CD4-positive, alpha-beta T cell treated with Interleukin-17A for 1 hour (primary cell): Measurements from ENCODE around the gene VIPR2.
"Not testable (repeated sequence)": the region's sequence is repeated elsewhere in the genome, so short reads cannot be mapped to it uniquely, and the experiment has no call there.

Experiments
- DNase-seq: peaks from one replicate; pipeline ENCODE4 v3.0.0-alpha.2; 2020

Gene VIPR2

DNA sequence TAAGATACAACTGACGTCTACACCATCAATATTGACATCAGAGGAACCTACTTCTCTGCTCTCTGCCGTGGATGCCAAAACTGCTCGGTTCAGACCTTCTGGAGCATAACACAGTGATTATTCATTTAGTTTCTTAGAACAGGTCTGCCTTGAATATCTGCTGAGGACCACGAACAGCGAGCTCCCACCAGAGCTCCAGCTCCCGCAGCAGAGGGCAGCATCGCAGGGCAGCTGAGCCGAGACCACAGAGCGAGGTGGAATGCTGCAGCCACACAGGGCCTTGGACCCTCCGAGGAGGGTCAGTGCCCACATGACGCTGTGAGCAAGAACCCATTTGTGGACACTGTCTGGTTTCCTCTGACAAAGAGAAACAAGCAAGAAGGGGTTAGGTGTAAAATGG, 6.8 kb downstream of the VIPR2 start:
- DNase-seq = no peak

DNA sequence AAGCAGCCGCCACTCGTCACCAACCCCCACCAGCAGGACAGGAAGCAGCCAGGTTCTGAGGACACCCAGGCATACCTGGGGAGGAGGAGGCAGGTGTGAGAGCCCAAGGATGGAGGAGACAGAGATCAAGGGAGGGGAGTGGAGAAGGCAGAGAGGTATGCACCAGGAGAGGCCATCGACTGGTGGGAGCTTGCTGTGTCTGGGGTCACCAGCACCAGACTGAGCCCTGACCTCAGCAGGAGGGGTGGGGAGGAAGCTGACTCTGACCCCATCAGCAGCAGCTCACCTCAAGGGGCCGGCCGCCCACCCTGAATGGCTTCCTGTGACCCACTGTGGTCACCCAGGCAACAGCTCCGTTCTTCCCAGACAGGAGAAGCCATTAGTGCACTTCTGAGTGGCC, 7.8 kb downstream of the VIPR2 start:
- DNase-seq = no peak

DNA sequence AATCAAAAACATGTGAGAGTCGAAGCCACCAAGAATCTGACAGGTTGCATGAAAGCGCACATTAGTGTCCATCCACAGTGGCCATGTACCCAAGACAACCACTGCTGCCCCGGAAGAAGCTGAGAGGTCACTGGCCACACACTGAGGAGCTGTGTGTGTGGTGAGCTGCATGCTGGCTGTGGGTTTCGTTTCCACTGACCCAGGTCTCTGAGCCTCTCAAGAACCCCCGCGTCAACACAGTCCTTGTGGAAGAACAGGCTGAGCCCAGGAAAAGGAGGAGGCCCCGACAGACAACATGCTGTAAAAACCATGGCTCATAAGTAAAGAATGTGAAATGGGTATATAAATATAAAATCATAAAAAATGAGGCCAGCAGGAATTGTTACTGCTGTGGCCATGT, 8.2 kb downstream of the VIPR2 start:
- no peak for DNase-seq

- no peak for DNase-seq
Measured at GRCh38 chr7:159136013-159136412, 8.7 kb downstream of the VIPR2 start.

DNA sequence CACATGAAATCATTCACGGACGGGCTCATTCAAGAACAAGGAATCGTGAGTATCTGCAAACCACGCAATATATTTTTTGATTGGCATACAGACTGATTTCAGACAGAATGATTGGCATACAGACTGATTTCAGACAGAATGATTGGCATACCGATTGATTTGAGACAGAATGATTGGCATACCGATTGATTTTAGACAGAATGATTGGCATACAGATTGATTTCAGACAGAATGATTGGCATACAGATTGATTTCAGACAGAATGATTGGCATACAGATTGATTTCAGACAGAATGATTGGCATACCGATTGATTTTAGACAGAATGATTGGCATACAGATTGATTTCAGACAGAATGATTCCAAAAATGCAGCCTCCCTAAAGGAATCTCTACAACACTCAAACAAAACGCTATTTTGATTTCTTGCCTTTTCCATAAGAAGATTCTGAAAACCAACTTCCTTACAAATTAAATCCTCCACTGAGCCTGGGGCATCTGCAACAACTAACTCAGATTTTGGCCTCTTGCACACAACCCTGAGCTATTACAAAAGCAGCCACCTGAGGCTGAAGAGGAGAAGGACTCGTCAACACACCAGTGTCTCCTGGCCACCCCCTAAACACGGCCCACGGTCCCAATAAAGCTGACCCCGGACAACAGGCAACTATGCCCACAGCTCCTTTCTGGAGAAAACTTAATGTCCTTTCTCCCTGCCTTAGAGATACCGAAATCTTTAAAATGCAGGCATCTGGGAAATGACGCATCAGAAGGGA, 11.8 kb downstream of the VIPR2 start:
- not testable (repeated sequence) for DNase-seq

- no peak for DNase-seq
Measured at GRCh38 chr7:159130820-159131219, 13.8 kb downstream of the VIPR2 start.

- no peak for DNase-seq
Measured at GRCh38 chr7:159130199-159130775, 14.4 kb downstream of the VIPR2 start.

DNA sequence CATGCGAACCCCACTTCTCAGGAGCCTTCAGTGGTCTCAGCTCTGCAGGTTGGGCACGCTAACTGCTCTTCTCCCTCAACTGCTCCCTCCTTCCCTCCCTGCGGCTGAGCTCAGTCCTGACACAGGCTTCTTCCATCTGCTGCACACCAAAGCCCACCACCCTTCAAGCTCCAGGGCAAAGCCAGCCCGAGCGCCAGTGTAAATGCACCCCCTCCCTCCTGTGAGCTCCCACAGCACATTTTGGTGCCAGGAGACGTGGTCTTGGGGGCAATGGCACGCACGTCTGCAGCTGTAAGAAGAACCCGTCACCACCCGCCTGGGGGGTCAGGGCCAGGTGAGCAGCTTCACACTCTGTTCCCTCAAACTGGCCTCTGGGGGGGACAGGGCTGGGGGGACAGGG, 15.9 kb downstream of the VIPR2 start:
- no peak for DNase-seq

GRCh38 chr7:159127691-159128642, 16.7 kb downstream of the VIPR2 start:
- DNase-seq = no peak

DNA sequence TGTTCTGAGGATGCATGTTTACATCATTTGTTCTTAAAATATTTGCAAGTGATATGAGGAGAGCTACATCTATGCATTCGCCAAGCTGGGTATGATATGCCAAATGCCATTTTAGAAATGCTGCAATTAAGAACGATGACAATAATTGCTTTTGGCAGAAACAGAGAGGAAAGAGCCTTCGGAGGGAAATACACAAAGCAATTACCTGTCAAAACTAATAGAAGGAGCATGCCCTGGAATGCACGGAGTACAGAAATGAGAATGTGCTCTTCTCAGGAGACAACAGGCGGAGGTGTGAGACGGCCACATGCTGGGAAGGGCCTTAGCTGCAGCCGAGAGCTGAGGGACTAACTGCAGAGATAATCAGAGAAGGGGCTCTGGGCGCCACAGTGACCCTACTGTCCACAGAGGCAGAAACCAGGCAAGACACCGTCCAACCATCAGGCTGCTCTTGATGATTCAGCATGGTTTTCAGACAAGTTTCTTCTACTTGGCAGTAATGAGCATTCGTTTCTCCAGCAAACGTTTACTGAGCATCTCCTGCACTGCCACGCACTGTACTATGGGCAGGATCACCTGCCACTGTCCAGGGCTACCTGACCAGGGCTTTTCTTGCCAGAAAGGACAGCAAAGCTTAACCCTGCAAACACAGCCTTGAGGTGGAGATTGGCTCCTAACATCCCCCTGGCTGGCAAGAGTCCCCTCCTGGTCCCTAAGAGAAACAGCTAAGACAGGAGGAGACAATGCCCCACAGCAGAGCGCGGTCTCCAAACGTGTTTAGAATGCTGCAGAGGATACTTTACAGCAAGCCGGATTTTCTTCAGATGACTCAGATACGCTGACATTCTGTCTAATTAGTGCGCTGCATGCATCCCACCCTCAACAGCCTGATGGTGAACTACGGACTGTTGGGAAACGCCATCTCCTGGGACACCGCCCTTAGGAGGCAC, 18.1 kb downstream of the VIPR2 start:
- no peak for DNase-seq

GRCh38 chr7:159125955-159126270, 18.8 kb downstream of the VIPR2 start:
- DNase-seq = no peak

DNA sequence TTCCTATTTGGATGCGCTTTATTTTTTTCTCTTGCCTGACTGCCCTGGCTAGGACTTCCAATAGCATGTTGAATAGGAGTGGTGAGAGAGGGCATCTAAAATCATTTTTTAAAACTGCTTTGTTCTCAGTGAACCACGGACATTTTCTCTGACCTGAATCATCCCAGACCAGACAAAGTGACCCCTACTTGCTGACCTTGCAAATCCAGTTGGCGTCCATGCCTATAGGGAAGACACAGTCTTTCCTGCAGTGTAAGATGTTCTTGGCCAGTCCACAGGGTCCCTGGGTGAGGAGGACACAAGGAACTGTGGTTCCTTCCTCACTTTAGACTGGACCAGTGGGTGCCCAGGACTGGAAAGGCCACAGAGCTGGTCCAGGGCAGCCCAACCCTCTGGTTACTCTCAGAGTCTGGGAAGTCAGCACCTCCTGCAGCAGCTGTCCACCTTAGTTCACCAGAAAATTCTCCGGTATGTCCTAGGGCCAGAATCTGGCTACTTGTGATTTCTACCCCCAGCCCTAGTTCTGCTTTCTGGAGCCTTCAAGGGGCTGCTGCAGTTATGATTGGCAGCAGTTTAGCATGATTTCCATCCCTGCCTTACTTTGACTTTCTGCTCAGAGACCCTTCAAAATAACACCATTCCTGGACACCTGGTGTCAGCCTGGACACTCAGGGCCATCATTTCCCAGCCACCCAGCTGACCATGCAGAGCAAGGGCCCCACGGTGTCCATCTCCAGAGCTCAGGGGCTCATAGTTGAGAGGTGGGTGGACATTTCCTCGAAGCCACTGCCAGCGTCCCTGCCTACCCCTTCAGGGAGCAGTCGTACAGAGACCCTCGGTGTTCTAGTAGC, 19.3 kb downstream of the VIPR2 start:
- no peak for DNase-seq

DNA sequence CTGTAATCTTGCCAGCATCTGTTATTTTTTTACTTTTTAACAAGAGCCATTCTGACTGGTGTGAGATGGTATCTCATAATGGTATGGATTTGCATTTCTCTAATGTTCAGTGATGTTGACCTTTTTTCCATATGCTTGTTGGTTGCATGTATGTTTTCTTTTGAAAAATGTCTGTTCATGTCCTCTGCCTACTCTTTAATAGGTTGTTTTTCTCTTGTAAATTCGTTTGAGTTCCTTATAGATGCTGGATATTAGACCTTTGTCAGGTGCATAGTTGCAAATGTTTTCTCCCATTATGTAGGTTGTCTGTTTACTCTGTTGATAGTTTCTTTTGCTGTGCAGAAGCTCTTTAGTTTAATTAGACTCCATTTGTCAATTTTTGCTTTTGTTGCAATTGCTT, 20.9 kb downstream of the VIPR2 start:
- DNase-seq = not testable (repeated sequence)

GRCh38 chr7:159123294-159123693, 21.4 kb downstream of the VIPR2 start:
- DNase-seq = not testable (repeated sequence)

DNA sequence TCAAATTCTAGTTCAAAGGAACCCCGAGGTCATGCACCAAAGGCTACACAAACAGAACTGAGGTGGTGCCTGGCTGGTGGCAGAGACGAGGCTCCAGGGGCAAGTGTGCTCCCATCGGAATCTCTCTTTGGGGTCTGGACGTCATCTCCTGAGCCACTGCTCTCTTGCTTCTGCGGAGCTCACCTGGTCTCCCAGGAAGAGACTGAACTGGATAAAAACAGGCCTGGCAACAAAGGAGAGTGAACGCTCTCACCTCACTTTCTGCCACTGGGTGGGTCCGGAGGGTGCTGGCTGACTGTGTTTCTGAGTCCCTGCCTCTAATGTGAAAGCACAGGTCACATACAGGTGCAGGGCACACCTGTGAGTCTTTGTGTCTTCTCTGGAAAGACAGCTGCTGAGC, 22.4 kb downstream of the VIPR2 start:
- no peak for DNase-seq

- DNase-seq = no peak
Measured at GRCh38 chr7:159121476-159121875, 23.2 kb downstream of the VIPR2 start.

DNA sequence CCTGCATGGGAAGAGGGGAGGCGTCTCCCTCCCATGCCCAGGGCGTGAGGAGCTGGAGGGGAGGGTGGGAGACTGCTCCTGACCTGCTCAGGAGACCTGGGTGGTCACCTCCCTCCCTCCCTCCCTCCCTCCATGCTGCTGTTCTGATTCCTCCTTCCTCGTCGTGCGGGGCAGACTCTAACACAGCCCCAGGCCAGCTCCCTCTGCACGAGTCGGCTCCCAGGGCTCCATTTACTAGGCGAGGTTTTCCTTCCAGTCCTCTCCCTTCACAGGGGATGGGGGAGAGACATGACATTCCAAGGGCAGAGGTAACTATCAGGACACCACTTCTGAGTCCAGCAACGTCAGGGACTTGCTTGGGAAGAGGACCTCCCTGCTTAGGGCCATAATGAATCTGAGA, 23.6 kb downstream of the VIPR2 start:
- DNase-seq = no peak

DNA sequence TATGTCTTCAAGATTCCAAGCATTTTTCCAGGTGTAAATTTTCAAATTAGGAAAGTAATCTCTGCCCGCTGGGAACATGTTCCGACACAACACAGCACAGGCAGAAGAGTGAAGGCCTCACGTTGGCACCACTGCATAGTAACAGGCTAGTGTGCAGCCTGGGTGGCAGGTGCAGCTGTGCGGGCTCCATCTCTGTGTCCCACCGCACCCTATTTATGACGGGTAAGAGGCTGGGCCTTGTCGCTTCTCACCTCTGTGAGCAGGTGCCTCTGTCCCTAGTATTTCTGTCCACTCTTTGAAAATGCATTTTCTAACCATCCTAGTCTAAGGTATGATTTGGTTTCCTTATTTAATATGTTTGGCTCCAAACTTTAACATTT, 24.1 kb downstream of the VIPR2 start:
- DNase-seq = no peak

DNA sequence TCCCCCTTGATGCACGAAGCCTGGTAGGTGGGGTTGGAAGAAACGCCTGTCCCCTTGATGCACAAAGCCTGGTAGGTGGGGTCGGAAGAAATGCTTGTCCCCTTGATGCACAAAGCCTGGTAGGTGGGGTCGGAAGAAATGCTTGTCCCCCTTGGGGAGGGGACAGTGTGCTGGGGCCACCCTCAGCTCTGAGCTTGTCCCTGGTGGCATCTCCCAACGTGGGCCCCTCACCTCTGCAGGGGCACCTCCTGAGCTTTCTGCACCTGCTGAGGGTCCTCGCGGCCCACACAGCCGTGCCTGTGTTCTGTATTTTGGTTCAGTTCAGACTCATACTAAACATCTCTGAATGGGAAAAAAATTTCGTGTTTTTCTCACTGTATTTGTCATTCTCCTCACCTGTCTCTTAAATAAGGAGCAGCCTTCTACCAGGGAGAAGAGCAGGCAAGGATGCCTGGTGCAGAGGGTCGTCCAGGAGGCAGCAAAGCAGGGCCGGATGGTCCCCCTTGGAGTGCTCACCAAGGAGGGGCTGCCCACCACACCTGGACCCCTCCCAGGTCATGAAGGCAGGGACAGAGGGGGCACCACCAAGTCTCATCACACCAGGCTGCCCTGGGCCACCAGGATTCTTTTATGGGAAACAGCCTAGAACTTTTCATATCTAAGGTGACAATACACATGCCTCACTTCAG, 24.7 kb downstream of the VIPR2 start:
- no peak for DNase-seq

DNA sequence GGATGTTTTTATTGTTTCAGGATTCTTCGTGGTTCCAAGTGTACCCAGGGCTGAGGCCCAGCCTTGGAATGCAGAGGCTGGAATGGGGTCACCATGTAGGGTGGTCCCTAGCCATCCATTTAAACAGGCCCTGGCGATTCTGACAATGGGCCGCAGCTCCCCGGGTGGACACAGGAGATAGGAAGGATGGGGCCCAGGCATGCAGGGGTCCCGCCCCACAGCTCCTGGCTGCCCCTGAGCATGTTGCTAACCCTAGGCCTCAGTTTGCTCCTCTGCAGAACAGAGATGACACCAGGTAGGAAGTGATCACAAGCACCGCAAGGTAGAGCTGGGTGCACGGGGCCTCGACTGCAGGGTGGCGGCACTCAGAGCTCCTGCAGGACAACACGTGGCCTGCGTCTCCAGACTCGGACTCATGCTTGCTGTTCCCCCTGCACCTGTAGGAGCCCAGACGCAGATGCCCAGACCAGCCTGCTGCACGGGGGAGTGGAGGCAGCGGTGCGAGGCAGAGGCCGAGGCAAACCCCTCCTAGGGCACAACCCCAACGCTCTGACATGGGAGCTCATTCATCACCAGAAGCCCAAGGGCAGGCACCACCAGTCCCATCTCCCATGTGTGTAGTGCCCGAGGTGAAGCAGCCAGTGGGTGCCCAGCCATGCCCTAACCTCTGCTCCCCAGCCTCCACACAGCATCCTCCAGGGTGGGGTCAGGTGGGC, 25.5 kb downstream of the VIPR2 start:
- no peak for DNase-seq
